AG10803 (cell line): ENCODE data around the gene TEAD2.
"Not testable (repeated sequence)": the region's sequence is repeated elsewhere in the genome, so short reads cannot be mapped to it uniquely, and the experiment has no call there.

Experiments
- DNase-seq: peaks from one replicate; pipeline ENCODE4 v3.0.0; 2010; ENCODE audit warnings: low read depth
- H3K4me3 ChIP-seq: 2 replicates; pipeline ENCODE4 v1.5.1; 2011; ENCODE audit warnings: mild to moderate bottlenecking, low read length, control low read depth
- TF ChIP-seq, protein P1 (sequence below): conservative IDR thresholded peaks from 2 replicates; pipeline ENCODE4 v1.5.1; 2011; ENCODE audit warnings: mild to moderate bottlenecking, low read length, control low read depth, inconsistent platforms

Gene TEAD2

DNA sequence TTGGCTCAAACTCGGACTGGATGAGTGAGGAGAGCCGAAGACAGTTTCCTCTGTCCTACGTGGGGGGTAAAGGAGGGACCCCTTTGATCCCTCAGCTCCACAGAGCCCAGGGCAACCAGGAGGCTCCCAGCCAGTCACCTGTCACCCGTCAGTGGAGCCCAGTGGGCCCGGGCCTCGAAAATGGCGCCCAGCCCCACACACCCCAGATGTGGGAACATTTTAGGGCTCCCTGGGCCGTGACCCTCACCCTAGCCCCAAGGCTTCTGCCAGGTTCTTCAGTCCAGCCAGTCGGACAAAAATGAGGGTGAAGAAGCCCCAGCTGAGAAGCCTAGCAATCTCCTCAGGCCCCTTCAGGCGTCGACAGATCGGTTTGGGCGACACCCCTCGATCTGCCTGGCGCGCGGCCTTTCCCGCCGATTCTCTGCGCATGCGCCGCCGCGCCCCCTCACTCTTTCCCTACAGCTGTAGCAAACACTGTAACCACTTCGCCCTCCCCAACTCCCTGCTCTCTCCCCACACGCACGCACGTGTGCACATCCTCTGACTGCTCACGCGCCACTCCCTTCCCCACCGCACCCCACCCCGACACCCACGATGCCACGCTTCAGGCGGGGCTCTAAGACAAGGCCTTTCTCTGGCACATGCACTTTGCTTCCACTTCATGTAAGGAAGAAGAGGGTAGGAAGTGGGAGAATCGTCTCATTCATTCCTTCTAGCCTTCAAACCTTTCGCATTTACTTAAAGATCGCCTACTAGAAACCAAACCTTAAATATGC is 37.2 kb downstream of the TEAD2 start, which contains the start of gene SLC6A16:
Gene SLC6A16, minus strand, starts transcription at position 391 of the 776 bp plus-strand sequence. CDS start 13,844 bp downstream, outside the sequence.
- no peak for DNase-seq
- H3K4me3 ChIP-seq, result no peak within 1 kb of the TSS

DNA sequence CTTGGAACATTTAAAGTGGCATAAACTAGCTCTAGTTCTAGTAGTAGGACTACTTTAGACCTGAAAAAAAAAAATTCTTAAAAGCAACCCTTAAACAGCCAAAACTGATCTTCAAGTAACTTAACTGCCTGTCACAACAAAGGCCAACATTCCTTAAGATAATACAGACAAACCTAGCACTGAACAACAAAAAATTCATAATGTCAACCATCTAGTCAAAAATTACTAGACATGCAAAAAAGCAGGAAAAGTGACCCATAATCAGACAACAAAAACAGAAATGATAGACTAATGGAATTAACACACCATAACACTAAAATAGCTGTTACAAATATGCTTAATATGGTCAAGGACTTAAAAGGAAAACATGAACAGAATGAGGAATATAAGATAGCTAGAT is 43.9 kb downstream of the TEAD2 start:
- TF ChIP-seq, protein P1, sequence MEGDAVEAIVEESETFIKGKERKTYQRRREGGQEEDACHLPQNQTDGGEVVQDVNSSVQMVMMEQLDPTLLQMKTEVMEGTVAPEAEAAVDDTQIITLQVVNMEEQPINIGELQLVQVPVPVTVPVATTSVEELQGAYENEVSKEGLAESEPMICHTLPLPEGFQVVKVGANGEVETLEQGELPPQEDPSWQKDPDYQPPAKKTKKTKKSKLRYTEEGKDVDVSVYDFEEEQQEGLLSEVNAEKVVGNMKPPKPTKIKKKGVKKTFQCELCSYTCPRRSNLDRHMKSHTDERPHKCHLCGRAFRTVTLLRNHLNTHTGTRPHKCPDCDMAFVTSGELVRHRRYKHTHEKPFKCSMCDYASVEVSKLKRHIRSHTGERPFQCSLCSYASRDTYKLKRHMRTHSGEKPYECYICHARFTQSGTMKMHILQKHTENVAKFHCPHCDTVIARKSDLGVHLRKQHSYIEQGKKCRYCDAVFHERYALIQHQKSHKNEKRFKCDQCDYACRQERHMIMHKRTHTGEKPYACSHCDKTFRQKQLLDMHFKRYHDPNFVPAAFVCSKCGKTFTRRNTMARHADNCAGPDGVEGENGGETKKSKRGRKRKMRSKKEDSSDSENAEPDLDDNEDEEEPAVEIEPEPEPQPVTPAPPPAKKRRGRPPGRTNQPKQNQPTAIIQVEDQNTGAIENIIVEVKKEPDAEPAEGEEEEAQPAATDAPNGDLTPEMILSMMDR, result no peak
- DNase-seq, result no peak
- H3K4me3 ChIP-seq, result no peak overlapping the region

More for the DNA sequence above, 37.2 kb downstream of the TEAD2 start, which contains the start of gene SLC6A16:
- TF ChIP-seq, protein P1, result no peak

- DNase-seq, result no peak
- H3K4me3 ChIP-seq, result no peak overlapping the region
- TF ChIP-seq, protein P1, result no peak
These were observed 45.9 kb downstream of the TEAD2 start for GRCh38 chr19:49316284-49316683.

GRCh38 chr19:49315111-49315510 is 47.1 kb downstream of the TEAD2 start:
- no peak for DNase-seq
- H3K4me3 ChIP-seq, result no peak overlapping the region
- TF ChIP-seq, protein P1, result no peak

- TF ChIP-seq, protein P1, result no peak
- no peak for DNase-seq
- no peak overlapping the region for H3K4me3 ChIP-seq
These were observed 53.1 kb downstream of the TEAD2 start for GRCh38 chr19:49309087-49309486.

DNA sequence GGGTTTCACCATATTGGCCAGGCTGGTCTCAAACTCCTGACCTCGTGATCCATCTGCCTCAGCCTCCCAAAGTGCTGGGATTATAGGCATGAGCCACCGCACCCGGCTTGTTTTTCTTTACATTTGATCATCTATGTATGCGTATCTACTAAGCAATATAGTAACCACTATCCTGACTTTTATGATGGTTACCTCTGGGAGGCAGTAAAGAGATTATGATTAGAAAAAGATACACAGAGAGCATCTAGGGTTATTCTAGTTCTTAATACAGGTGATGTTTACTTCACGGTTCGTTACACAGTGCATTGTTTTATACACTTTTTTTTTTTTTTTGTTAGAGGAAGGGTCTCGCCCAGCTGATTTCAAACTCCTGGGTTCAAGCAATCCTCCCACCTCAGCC is 55.5 kb downstream of the TEAD2 start:
- H3K4me3 ChIP-seq, DNase-seq: not testable (repeated sequence)

GRCh38 chr19:49301866-49302252 is 60.4 kb downstream of the TEAD2 start:
- no peak for DNase-seq
- TF ChIP-seq, protein P1, result no peak
- no peak overlapping the region for H3K4me3 ChIP-seq
